Adrenal gland (tissue), 5 donors: ENCODE data around the gene ERAL1.

Source experiments
- CTCF ChIP-seq, 6 experiments: fragments of 450-650 bp in 4 of 6; fragments of 200-600 bp in 2 of 6; sonication (generic) in 1 of 6; IDR thresholded peaks; 1 replicate in 5 of 6; 2 replicates in 1 of 6; pipeline versions ENCODE4 v1.5.1 to v1.8.0; 2016 to 2021; ENCODE audit warnings: antibody characterized with exemption in 6 of 6, mild to moderate bottlenecking in 2 of 6, moderate library complexity in 1 of 6
- POLR2A ChIP-seq, 2 donors: fragments of 450-650 bp; IDR thresholded peaks; one replicate each; pipeline ENCODE4 v1.6.1; 2017; ENCODE audit warnings: antibody characterized with exemption in 2 of 2, mild to moderate bottlenecking in 2 of 2, moderate library complexity in 1 of 2
- donor health status: DM: no; HTN: no; CAD: no.

GRCh38 chr17:28906276-28906675, 51.5 kb downstream of the ERAL1 start:
- no peak for TF ChIP-seq CTCF (IDR thresholded peaks at IDR 0.05)
- TF ChIP-seq POLR2A (IDR thresholded peaks at IDR 0.05): no peak
